ENCODE results near the gene LCAT. TPM values are rescaled to one million over a fixed set of nuclear protein-coding genes. Genes with fewer than 3 reads are reported as not detected.
"Not testable (repeated sequence)": the region's sequence is repeated elsewhere in the genome, so short reads cannot be mapped to it uniquely, and the experiment has no call there.

The LCAT gene
- total RNA-seq, 2 experiments from 2014 or later = 9.1 to 10.0 TPM

GRCh38 chr16:67977469-67978227 lies 33.7 kb upstream of the LCAT start:
- no peak overlapping the region for H3K4me3 Mint-ChIP-seq
- H3K9me3 Mint-ChIP-seq = no peaks in the 10 kb centered on the region
- no peak for DNase-seq
- no peaks in the 10 kb centered on the region for H3K36me3 Mint-ChIP-seq (ENCODE audit: low read depth)
- intact Hi-C loops (cut with micrococcal nuclease) = no loop called here
- H3K27ac Mint-ChIP-seq = no peak overlapping the region
- no peaks in the 10 kb centered on the region for H3K4me1 Mint-ChIP-seq (ENCODE audit: low read depth)
- H3K27me3 Mint-ChIP-seq (ENCODE audit: low read depth) = no peaks in the 10 kb centered on the region
- CTCF ChIA-PET = no interaction called here

- Mint-ChIP-seq H3K4me3 (no peak overlapping the region), H3K9me3 (no peaks in the 10 kb centered on the region), H3K4me1 (ENCODE audit: low read depth) (no peaks in the 10 kb centered on the region), H3K27me3 (ENCODE audit: low read depth) (no peaks in the 10 kb centered on the region), H3K36me3 (ENCODE audit: low read depth) (no peaks in the 10 kb centered on the region), H3K27ac (no peak overlapping the region)
- intact Hi-C loops (cut with micrococcal nuclease) = no loop called here
- CTCF ChIA-PET = no interaction called here
- no peak for DNase-seq
Measured at GRCh38 chr16:67977005-67977404, 33.1 kb upstream of the LCAT start.

- Mint-ChIP-seq H3K4me1 (ENCODE audit: low read depth) (no peaks in the 10 kb centered on the region), H3K4me3 (no peak overlapping the region), H3K36me3 (ENCODE audit: low read depth) (no peaks in the 10 kb centered on the region), H3K27ac (no peak overlapping the region), H3K9me3 (no peaks in the 10 kb centered on the region), H3K27me3 (ENCODE audit: low read depth) (no peaks in the 10 kb centered on the region)
- intact Hi-C loops (cut with micrococcal nuclease) = no loop called here
- DNase-seq = no peak
- CTCF ChIA-PET = interaction anchor here (1.1 kb wide), 2 partner anchors 8 to 64 kb away, joined by 3 to 4 read pairs; no protein-coding TSS in a partner anchor
Measured at GRCh38 chr16:67976205-67976604, 32.3 kb upstream of the LCAT start.

GRCh38 chr16:67975321-67976105 lies 31.6 kb upstream of the LCAT start:
- no peaks in the 10 kb centered on the region for H3K27me3 Mint-ChIP-seq (ENCODE audit: low read depth)
- H3K36me3 Mint-ChIP-seq (ENCODE audit: low read depth) = no peaks in the 10 kb centered on the region
- H3K9me3 Mint-ChIP-seq = no peaks in the 10 kb centered on the region
- no peak overlapping the region for H3K27ac Mint-ChIP-seq
- intact Hi-C loops (cut with micrococcal nuclease) = no loop called here
- CTCF ChIA-PET = interaction anchor here (1.1 kb wide), 2 partner anchors 9 to 65 kb away, joined by 3 to 4 read pairs; no protein-coding TSS in a partner anchor
- H3K4me3 Mint-ChIP-seq = no peak overlapping the region
- DNase-seq = no peak
- H3K4me1 Mint-ChIP-seq (ENCODE audit: low read depth) = no peaks in the 10 kb centered on the region

- H3K27me3 Mint-ChIP-seq (ENCODE audit: low read depth); H3K27ac Mint-ChIP-seq; H3K4me1 Mint-ChIP-seq (ENCODE audit: low read depth); CTCF ChIA-PET; H3K4me3 Mint-ChIP-seq; intact Hi-C loops (cut with micrococcal nuclease); H3K36me3 Mint-ChIP-seq (ENCODE audit: low read depth); DNase-seq; H3K9me3 Mint-ChIP-seq: not testable (repeated sequence)
Measured at GRCh38 chr16:67972285-67972684, 28.4 kb upstream of the LCAT start.

- Mint-ChIP-seq H3K4me1 (ENCODE audit: low read depth) (peaks cover 10% of the 10 kb centered on the region), H3K27ac (no peak overlapping the region), H3K27me3 (ENCODE audit: low read depth) (no peaks in the 10 kb centered on the region), H3K9me3 (no peaks in the 10 kb centered on the region), H3K36me3 (ENCODE audit: low read depth) (no peaks in the 10 kb centered on the region), H3K4me3 (no peak overlapping the region)
- no peak for DNase-seq
- CTCF ChIA-PET = no interaction called here
- intact Hi-C loops (cut with micrococcal nuclease) = no loop called here
Measured at GRCh38 chr16:67971111-67971510, 27.2 kb upstream of the LCAT start.

- Mint-ChIP-seq H3K36me3 (ENCODE audit: low read depth) (no peaks in the 10 kb centered on the region), H3K4me3 (peak overlapping the region; percentile 97), H3K27ac (peak overlapping the region; percentile 66), H3K9me3 (no peaks in the 10 kb centered on the region), H3K27me3 (ENCODE audit: low read depth) (no peaks in the 10 kb centered on the region), H3K4me1 (ENCODE audit: low read depth) (peaks cover 10% of the 10 kb centered on the region)
- CTCF ChIA-PET = interaction anchor here (1.0 to 1.4 kb wide), 4 partner anchors 18 to 35 kb away, joined by 3 to 4 read pairs (median 3); no protein-coding TSS in a partner anchor
- intact Hi-C loops (cut with micrococcal nuclease) = loop anchor here (2.0 kb wide), 1 partner anchor 53 kb away; the partner anchor contains the start of genes DDX28 and DUS2
- DNase-seq = no peak
Measured at GRCh38 chr16:67969254-67970039, 25.5 kb upstream of the LCAT start.

GRCh38 chr16:67968400-67969253 lies 24.7 kb upstream of the LCAT start, which contains the start of gene SLC12A4:
Gene SLC12A4, minus strand, starts transcription at chr16:67968637. Its CDS starts 84 bp downstream, at chr16:67968553.
- Mint-ChIP-seq H3K4me1 (ENCODE audit: low read depth) (peaks cover 10% of the 10 kb centered on the region), H3K27me3 (ENCODE audit: low read depth) (no peaks in the 10 kb centered on the region), H3K4me3 (peak within 1 kb of the TSS; percentile 97), H3K9me3 (no peaks in the 10 kb centered on the region), H3K36me3 (ENCODE audit: low read depth) (no peaks in the 10 kb centered on the region), H3K27ac (peak within 1 kb of the TSS; percentile 78)
- peak; percentile 93 for DNase-seq
- CTCF ChIA-PET = interaction anchor here (1.0 to 1.4 kb wide), 4 partner anchors 19 to 35 kb away, joined by 3 to 4 read pairs (median 3); no protein-coding TSS in a partner anchor
- intact Hi-C loops (cut with micrococcal nuclease) = loop anchor here (1.0 to 2.0 kb wide), 12 partner anchors 16 to 487 kb away; partner anchors contain the start of genes ATP6V0D1, DDX28, DPEP2 and DUS2

- H3K4me1 Mint-ChIP-seq (ENCODE audit: low read depth) = peaks cover 10% of the 10 kb centered on the region
Measured at GRCh38 chr16:67967958-67968399, 24.1 kb upstream of the LCAT start.

GRCh38 chr16:67967183-67967957 lies 23.4 kb upstream of the LCAT start:
- H3K9me3 Mint-ChIP-seq = no peaks in the 10 kb centered on the region
- DNase-seq = peak; percentile 50
- H3K4me3 Mint-ChIP-seq = peak overlapping the region; percentile 97
- CTCF ChIA-PET = interaction anchor here (1.1 to 1.4 kb wide), 2 partner anchors 73 to 84 kb away, joined by 3 to 4 read pairs; no protein-coding TSS in a partner anchor
- intact Hi-C loops (cut with micrococcal nuclease) = no loop called here
- H3K27me3 Mint-ChIP-seq (ENCODE audit: low read depth) = no peaks in the 10 kb centered on the region
- H3K27ac Mint-ChIP-seq = peak overlapping the region; percentile 78
- peaks cover 3% of the 10 kb centered on the region for H3K36me3 Mint-ChIP-seq (ENCODE audit: low read depth)
- H3K4me1 Mint-ChIP-seq (ENCODE audit: low read depth) = peaks cover 10% of the 10 kb centered on the region

More at GRCh38 chr16:67967958-67968399, 24.1 kb upstream of the LCAT start:
- peak; percentile 42 for DNase-seq
- Mint-ChIP-seq H3K4me3 (peak overlapping the region; percentile 97), H3K36me3 (ENCODE audit: low read depth) (peaks cover 2% of the 10 kb centered on the region), H3K27me3 (ENCODE audit: low read depth) (no peaks in the 10 kb centered on the region), H3K27ac (peak overlapping the region; percentile 78), H3K9me3 (no peaks in the 10 kb centered on the region)
- intact Hi-C loops (cut with micrococcal nuclease) = loop anchor here (1.0 to 2.0 kb wide), 12 partner anchors 16 to 487 kb away; partner anchors contain the start of genes ATP6V0D1, DDX28, DPEP2 and DUS2
- CTCF ChIA-PET = interaction anchor here (1.4 kb wide), 1 partner anchor 84 kb away, joined by 4 read pairs; no protein-coding TSS in a partner anchor
